Left lung (tissue), 10 donors: ENCODE data around the gene CYGB. TPM values are rescaled to one million over a fixed set of nuclear protein-coding genes. Genes with fewer than 3 reads are reported as not detected.
"Not testable (repeated sequence)": the region's sequence is repeated elsewhere in the genome, so short reads cannot be mapped to it uniquely, and the experiment has no call there.

ENCODE experiments used
- ATAC-seq: fragments of 200-7000 bp; cut with Tn5 transposase; one replicate; pipeline ENCODE4 v1.9.1; 2020; ENCODE audit warnings: moderate library complexity
- DNase-seq, 4 donors: peaks; one replicate each; pipeline ENCODE4 v3.0.0-alpha.2; 2013 to 2020
- H3K27ac ChIP-seq, 2 donors: fragments of 200-600 bp; sonication (generic) in 1 of 2; one replicate each; pipeline versions ENCODE4 v1.5.0 to v1.8.0; 2020 to 2021
- H3K27me3 ChIP-seq, 2 donors: fragments of 200-600 bp; sonication (generic) in 1 of 2; one replicate each; pipeline versions ENCODE4 v1.5.0 to v1.8.0; 2020 to 2021
- H3K36me3 ChIP-seq, 2 donors: fragments of 200-600 bp; sonication (generic) in 1 of 2; one replicate each; pipeline versions ENCODE4 v1.5.0 to v1.8.0; 2020 to 2021
- H3K4me1 ChIP-seq, 2 donors: fragments of 200-600 bp; one replicate each; pipeline ENCODE4 v1.8.0; 2021
- H3K4me3 ChIP-seq, 2 donors: fragments of 200-600 bp; sonication (generic) in 1 of 2; one replicate each; pipeline versions ENCODE4 v1.5.0 to v1.8.0; 2020 to 2021; ENCODE audit warnings: mild to moderate bottlenecking in 1 of 2
- H3K9me3 ChIP-seq, 2 donors: fragments of 200-600 bp; sonication (generic) in 1 of 2; one replicate each; pipeline versions ENCODE4 v1.5.0 to v1.8.0; 2020 to 2021
- CTCF ChIP-seq, 2 donors: fragments of 200-600 bp; sonication (generic) in 1 of 2; IDR thresholded peaks; one replicate each; pipeline versions ENCODE4 v1.5.0 to v1.8.0; 2021; ENCODE audit warnings: antibody characterized with exemption in 2 of 2
- intact Hi-C, 2 donors: fragments of 100-400 bp; cut with DNase I; formaldehyde crosslinking; loops; one replicate each; pipeline versions ENCODE4 v1.11.2 to v1.14.2; 2022
- polyA plus RNA-seq, 6 donors: library from polyadenylated mRNA; unstranded; fragments of 120-200 nt; gene quantifications; one replicate each; pipeline ENCODE4 v1.2.1, GENCODE V29; 2013; ENCODE audit not compliant: insufficient read length in 6 of 6
- total RNA-seq, 2 donors: library from RNA; stranded (reverse); fragmentation: NEBNext Ultra II Directional; extraction: Animal tissue kit (Norgen Biotek cat#: 25700); gene quantifications; one replicate each; pipeline ENCODE4 v1.2.1, GENCODE V29; 2021
- donor health status: DM: no; HTN: yes; CAD: no.
- donor health status: DM: no; HTN: no; CAD: no.

CYGB gene
- total and polyA plus RNA-seq, 8 donors, result 10.2 to 37.1 (median 26.4) TPM

GRCh38 chr17:76561332-76561731, 23.8 kb upstream of the CYGB start:
- Histone ChIP-seq H3K27ac (peak overlapping the region; percentile 70 to 75), H3K36me3 (peaks cover 0 to 42% of the 10 kb centered on the region in 2 donors), H3K4me1 (peaks cover 50 to 71% of the 10 kb centered on the region in 2 donors), H3K9me3 (no peaks in the 10 kb centered on the region), H3K27me3 (no peaks in the 10 kb centered on the region), H3K4me3 (peak overlapping the region in 1 of 2 donors; percentile 88)
- TF ChIP-seq CTCF (IDR thresholded peaks at IDR 0.05), result no peak
- ATAC-seq, result no peak
- no peak for DNase-seq
- intact Hi-C loops, result loop anchor here in 1 of 2 donors (5.0 kb wide), 1 partner anchor 61 kb away; no protein-coding TSS in a partner anchor

- no peak for DNase-seq
- intact Hi-C loops, result loop anchor here in 1 of 2 donors (5.0 kb wide), 1 partner anchor 61 kb away; no protein-coding TSS in a partner anchor
- Histone ChIP-seq H3K9me3 (no peaks in the 10 kb centered on the region), H3K27ac (peak overlapping the region; percentile 70 to 75), H3K4me1 (peaks cover 50 to 71% of the 10 kb centered on the region in 2 donors), H3K36me3 (peaks cover 0 to 37% of the 10 kb centered on the region in 2 donors), H3K4me3 (peak overlapping the region in 1 of 2 donors; percentile 88), H3K27me3 (no peaks in the 10 kb centered on the region)
- no peak for ATAC-seq
- no peak for TF ChIP-seq CTCF (IDR thresholded peaks at IDR 0.05)
Measured at GRCh38 chr17:76560877-76561221, 23.3 kb upstream of the CYGB start.

- Histone ChIP-seq H3K9me3 (no peaks in the 10 kb centered on the region), H3K36me3 (peaks cover 0 to 31% of the 10 kb centered on the region in 2 donors), H3K4me1 (peaks cover 50 to 65% of the 10 kb centered on the region in 2 donors), H3K27ac (peak overlapping the region; percentile 70 to 75), H3K27me3 (no peaks in the 10 kb centered on the region), H3K4me3 (peak overlapping the region in 1 of 2 donors; percentile 88)
- ATAC-seq (no peak), DNase-seq (no peak)
- TF ChIP-seq CTCF (IDR thresholded peaks at IDR 0.05), result no peak
- intact Hi-C loops, result loop anchor here in 1 of 2 donors (5.0 kb wide), 1 partner anchor 62 kb away; no protein-coding TSS in a partner anchor
Measured at GRCh38 chr17:76560036-76560876, 22.7 kb upstream of the CYGB start.

- intact Hi-C loops, result loop anchor here in 1 of 2 donors (10.0 kb wide), 1 partner anchor 155 kb away; the partner anchor contains the start of gene MXRA7
- Histone ChIP-seq H3K4me3 (peak overlapping the region in 1 of 2 donors; percentile 88), H3K4me1 (peaks cover 50 to 65% of the 10 kb centered on the region in 2 donors)
Measured at GRCh38 chr17:76559460-76559859, 22.0 kb upstream of the CYGB start.

GRCh38 chr17:76558198-76559095, 20.9 kb upstream of the CYGB start:
- TF ChIP-seq CTCF (IDR thresholded peaks at IDR 0.05), result peak in 1 of 2 donors; percentile 44
- intact Hi-C loops, result loop anchor here in 1 of 2 donors (10.0 kb wide), 1 partner anchor 156 kb away; the partner anchor contains the start of gene MXRA7
- H3K36me3 ChIP-seq, result peaks cover 0 to 14% of the 10 kb centered on the region in 2 donors
- peak overlapping the region; percentile 81 to 88 for H3K4me3 ChIP-seq
- ATAC-seq, result peak; percentile 39
- H3K9me3 ChIP-seq, result no peaks in the 10 kb centered on the region
- no peaks in the 10 kb centered on the region for H3K27me3 ChIP-seq
- peaks cover 50 to 64% of the 10 kb centered on the region in 2 donors for H3K4me1 ChIP-seq
- no peak for DNase-seq
- H3K27ac ChIP-seq, result peak overlapping the region; percentile 95

More at GRCh38 chr17:76559460-76559859, 22.0 kb upstream of the CYGB start:
- not testable (repeated sequence) for H3K9me3 ChIP-seq, DNase-seq, ATAC-seq, H3K27me3 ChIP-seq
- Histone ChIP-seq H3K27ac (peak overlapping the region; percentile 70 to 75), H3K36me3 (peaks cover 0 to 24% of the 10 kb centered on the region in 2 donors)
